Measurements from ENCODE around the gene UBXN11. TPM values are rescaled to one million over a fixed set of nuclear protein-coding genes. Genes with fewer than 3 reads are reported as not detected.

UBXN11 gene
- total and polyA plus RNA-seq, 2 of the 13 experiments (the other 11 are each of a cell fraction or from before 2014, with no cell fraction given): 9.3 to 10.4 TPM

- TF ChIP-seq PATZ1 (CRISPR knock-in tag; IDR thresholded peaks at IDR 0.05): no peak
- TF ChIP-seq ZNF646 (CRISPR knock-in tag; IDR thresholded peaks at IDR 0.05): peak; percentile 7; the same call in 1 of the 2 replicates
- no peak for TF ChIP-seq ZFY (CRISPR knock-in tag; IDR thresholded peaks at IDR 0.05)
- TF ChIP-seq HNF1B (CRISPR knock-in tag; IDR thresholded peaks at IDR 0.05): no peak
- TF ChIP-seq ZNF75D (CRISPR knock-in tag; IDR thresholded peaks at IDR 0.05; ENCODE audit: borderline replicate concordance): no peak
- TF ChIP-seq RBM39 (IDR thresholded peaks at IDR 0.05; ENCODE audit: low read depth, low read length, poor library complexity, severe bottlenecking): peak; percentile 3
- TF ChIP-seq REL (CRISPR knock-in tag; conservative IDR thresholded peaks at IDR 0.05): no peak
- 0 out of 2 replicates have a peak, but pooled peaks have one; percentile 10 for TF ChIP-seq TOPORS (CRISPR knock-in tag; IDR thresholded peaks at IDR 0.05)
- no peak for TF ChIP-seq POGK (CRISPR knock-in tag; conservative IDR thresholded peaks at IDR 0.05)
- TF ChIP-seq DNMT3B (CRISPR knock-in tag; conservative IDR thresholded peaks at IDR 0.05): no peak
- TF ChIP-seq USF2 (IDR thresholded peaks at IDR 0.05; ENCODE audit: low read depth, low read length): no peak
- TF ChIP-seq USF2 (CRISPR knock-in tag; IDR thresholded peaks at IDR 0.05; ENCODE audit: borderline replicate concordance): no peak
Observed at GRCh38 chr1:26280333-26281042, 25.9 kb downstream of the UBXN11 start (continued).
